ENCODE results near the gene CBFA2T3. TPM values are rescaled to one million over a fixed set of nuclear protein-coding genes. Genes with fewer than 3 reads are reported as not detected.

CBFA2T3 gene
- total RNA-seq, 2 donors from 2014 or later = 10.1 to 10.5 TPM

DNA sequence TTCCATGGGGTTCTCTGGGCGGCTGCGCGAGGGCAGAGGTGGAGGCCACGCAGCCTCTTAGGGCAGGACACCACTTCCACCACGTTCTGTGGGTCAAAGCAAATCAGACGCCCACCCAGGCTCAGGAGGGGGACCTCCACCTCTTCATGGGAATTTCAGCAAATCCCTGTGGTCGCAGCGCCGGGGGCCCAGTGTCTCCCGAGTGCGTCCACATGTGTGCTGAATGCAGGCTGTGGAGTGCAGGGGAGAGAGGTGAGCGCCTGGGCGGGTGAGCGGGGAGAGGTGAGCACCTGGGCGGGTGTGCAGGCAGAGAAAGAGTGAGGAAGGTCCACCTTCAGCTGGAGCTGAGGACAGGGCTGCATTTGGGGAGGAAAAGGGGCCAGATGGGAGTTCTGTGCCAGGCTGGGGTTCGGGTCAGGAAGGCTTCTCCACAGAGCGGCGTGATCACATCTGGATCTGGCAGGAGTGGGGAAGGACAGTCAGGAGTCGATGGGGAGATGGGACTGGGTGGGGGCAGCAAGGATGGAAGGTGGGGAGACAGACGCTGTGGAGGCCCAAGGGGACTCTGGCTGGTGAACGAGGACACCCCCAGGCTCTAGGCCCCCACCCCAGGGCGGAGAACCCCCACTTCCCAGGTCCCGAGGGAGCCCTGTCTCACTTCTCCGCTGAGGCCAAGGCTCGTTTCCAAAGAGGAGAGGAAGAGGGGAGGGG lies 36.8 kb upstream of the CBFA2T3 start:
- Histone ChIP-seq H3K9ac (ENCODE audit: low read depth in 2 of 2, low read length in 2 of 2) (no peak overlapping the region), H3K27ac (no peak overlapping the region), H3K36me3 (no peaks in the 10 kb centered on the region), H3K4me1 (no peaks in the 10 kb centered on the region), H3K9me3 (no peaks in the 10 kb centered on the region), H3K4me3 (no peak overlapping the region), H3K27me3 (no peaks in the 10 kb centered on the region)
- intact Hi-C loops (cut with DNase I) = no loop called here
- DNase-seq = no peak
- TF ChIP-seq, protein P1, sequence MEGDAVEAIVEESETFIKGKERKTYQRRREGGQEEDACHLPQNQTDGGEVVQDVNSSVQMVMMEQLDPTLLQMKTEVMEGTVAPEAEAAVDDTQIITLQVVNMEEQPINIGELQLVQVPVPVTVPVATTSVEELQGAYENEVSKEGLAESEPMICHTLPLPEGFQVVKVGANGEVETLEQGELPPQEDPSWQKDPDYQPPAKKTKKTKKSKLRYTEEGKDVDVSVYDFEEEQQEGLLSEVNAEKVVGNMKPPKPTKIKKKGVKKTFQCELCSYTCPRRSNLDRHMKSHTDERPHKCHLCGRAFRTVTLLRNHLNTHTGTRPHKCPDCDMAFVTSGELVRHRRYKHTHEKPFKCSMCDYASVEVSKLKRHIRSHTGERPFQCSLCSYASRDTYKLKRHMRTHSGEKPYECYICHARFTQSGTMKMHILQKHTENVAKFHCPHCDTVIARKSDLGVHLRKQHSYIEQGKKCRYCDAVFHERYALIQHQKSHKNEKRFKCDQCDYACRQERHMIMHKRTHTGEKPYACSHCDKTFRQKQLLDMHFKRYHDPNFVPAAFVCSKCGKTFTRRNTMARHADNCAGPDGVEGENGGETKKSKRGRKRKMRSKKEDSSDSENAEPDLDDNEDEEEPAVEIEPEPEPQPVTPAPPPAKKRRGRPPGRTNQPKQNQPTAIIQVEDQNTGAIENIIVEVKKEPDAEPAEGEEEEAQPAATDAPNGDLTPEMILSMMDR (IDR thresholded peaks at IDR 0.05) = no peak

DNA sequence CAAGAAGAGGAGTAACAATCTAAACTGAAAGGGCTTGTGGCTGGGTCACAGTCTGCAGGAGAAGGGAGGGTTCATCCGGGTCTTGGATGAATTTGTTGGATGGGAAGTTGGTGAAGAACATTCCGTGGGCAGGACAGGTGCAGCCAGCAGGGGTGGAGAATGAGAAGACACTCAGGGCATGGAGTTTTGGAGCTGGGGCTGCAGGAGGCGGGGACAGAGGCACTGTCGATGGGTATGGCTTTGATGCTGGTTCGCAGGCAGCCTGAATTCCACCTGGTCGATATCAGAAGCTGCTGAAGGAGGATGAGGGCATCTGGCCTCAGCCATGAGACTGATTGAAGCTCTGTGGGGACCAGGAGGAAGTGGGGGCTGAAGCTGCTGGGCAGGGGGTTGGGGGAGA lies 36.1 kb upstream of the CBFA2T3 start:
- Histone ChIP-seq H3K9me3 (no peaks in the 10 kb centered on the region), H3K4me3 (no peak overlapping the region), H3K9ac (ENCODE audit: low read depth in 2 of 2, low read length in 2 of 2) (no peak overlapping the region), H3K36me3 (no peaks in the 10 kb centered on the region), H3K27ac (no peak overlapping the region), H3K4me1 (no peaks in the 10 kb centered on the region), H3K27me3 (no peaks in the 10 kb centered on the region)
- TF ChIP-seq, protein P1 (IDR thresholded peaks at IDR 0.05) = no peak
- DNase-seq = no peak
- intact Hi-C loops (cut with DNase I) = no loop called here

DNA sequence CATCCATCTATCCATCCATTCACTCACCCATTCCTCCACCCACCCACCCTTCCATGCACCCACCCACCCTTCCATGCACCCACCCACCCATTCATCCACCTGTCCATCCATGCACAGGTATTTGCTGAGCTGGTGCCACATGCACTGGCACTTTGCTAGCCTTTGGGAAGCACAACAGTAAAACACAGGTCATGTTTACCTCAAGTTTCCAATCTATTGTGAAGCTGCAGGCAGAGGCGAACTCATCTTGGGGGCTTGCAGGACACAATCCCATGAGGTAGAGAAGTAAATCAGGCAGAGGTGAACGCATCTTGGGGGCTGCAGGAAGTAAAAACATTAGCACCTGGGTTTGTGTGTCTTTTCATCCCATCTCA lies 35.6 kb upstream of the CBFA2T3 start:
- no peaks in the 10 kb centered on the region for H3K4me1 ChIP-seq
- no peak overlapping the region for H3K9ac ChIP-seq (ENCODE audit: low read depth in 2 of 2, low read length in 2 of 2)
- intact Hi-C loops (cut with DNase I) = no loop called here
- DNase-seq = no peak
- no peaks in the 10 kb centered on the region for H3K36me3 ChIP-seq
- no peaks in the 10 kb centered on the region for H3K27me3 ChIP-seq
- TF ChIP-seq, protein P1 (IDR thresholded peaks at IDR 0.05) = no peak
- H3K9me3 ChIP-seq = no peaks in the 10 kb centered on the region
- no peak overlapping the region for H3K27ac ChIP-seq
- H3K4me3 ChIP-seq = no peak overlapping the region

DNA sequence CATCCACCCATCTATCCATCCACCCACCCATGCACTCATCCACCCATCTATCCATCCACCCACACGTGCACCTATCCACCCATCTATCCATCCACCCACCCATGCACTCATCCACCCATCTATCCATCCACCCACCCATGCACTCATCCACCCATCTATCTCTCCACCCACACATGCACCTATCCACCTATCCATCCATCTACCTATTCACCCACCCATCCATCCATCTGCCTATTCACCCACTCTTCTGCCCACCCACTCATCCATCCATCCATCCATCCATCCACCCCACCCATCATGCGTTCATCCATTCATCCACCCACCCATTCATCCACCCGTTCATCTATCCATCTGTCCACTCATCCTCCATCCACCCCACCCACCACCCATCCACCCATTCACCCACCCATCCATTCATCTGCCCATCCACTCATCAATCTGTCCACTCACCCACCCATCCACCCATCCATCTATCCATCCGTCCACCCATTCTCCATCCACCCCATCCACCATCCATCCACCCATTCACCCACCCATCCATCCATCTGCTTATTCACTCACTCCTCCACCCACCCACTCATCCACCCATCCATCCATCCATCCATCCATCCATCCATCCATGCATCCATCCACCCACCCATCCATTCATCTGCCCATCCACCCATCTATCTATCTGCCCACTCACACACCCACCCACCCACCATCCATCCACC lies 35.1 kb upstream of the CBFA2T3 start:
- H3K9ac ChIP-seq (ENCODE audit: low read depth in 2 of 2, low read length in 2 of 2) = no peak overlapping the region

DNA sequence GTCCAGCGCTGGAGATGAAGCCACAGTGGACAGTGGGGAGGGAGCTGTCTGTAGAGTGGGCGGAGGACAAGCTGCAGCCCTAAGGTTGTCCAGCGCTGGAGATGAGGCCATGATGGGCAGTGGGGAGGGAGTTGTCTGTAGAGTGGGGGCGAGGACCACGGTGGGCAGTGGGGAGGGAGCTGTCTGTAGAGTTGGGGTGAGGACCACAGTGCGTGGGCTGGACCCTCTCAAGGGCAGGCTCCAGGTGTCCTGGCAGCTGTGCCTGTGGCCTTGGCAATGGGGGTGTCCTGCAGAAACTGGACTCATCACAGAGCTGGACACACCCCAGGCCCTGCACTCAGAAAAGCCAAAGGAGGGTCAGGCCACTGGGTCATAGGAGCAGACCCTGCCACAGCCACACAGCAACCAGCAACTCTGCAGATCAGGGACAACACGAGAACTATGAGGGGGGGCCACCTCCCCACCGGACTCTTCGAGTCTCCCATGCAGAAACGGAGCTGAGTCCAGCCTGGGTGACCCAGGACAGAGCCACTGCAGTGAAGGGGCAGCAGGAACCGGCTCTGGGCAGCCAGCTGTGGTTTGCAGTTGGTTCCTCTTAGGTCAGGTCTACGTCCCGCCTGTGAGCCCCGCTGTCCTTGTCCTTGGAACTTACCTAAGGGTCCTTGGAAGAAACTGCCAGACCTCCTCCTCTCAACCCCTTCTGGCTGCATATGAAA lies 33.4 kb upstream of the CBFA2T3 start:
- no peaks in the 10 kb centered on the region for H3K27me3 ChIP-seq

More for the DNA sequence above, 35.1 kb upstream of the CBFA2T3 start:
- no peaks in the 10 kb centered on the region for H3K9me3 ChIP-seq
- no peaks in the 10 kb centered on the region for H3K36me3 ChIP-seq
- intact Hi-C loops (cut with DNase I) = no loop called here
- TF ChIP-seq, protein P1 (IDR thresholded peaks at IDR 0.05) = no peak
- H3K4me1 ChIP-seq = no peaks in the 10 kb centered on the region
- no peak for DNase-seq
- H3K4me3 ChIP-seq = no peak overlapping the region
- H3K27ac ChIP-seq = no peak overlapping the region
- no peaks in the 10 kb centered on the region for H3K27me3 ChIP-seq

More for the DNA sequence above, 33.4 kb upstream of the CBFA2T3 start:
- TF ChIP-seq, protein P1 (IDR thresholded peaks at IDR 0.05) = no peak
- H3K27ac ChIP-seq = no peak overlapping the region
- no peaks in the 10 kb centered on the region for H3K9me3 ChIP-seq
- no peaks in the 10 kb centered on the region for H3K36me3 ChIP-seq
- intact Hi-C loops (cut with DNase I) = no loop called here
- H3K4me1 ChIP-seq = no peaks in the 10 kb centered on the region
- no peak for DNase-seq
- H3K9ac ChIP-seq (ENCODE audit: low read depth in 2 of 2, low read length in 2 of 2) = no peak overlapping the region
- H3K4me3 ChIP-seq = no peak overlapping the region

Data from colonic mucosa (tissue), 4 donors.